Bronchial epithelial cell (primary cell): Measurements from ENCODE around the gene SIPA1. TPM values are rescaled to one million over a fixed set of nuclear protein-coding genes. Genes with fewer than 3 reads are reported as not detected.

Experiments used
- DNase-seq: peaks from one replicate; pipeline ENCODE4 v3.0.0-alpha.2; 2010; ENCODE audit warnings: low read depth
- FAIRE-seq: peaks from 2 replicates; lab custom pipeline; 2011; peaks lifted over from hg19 to GRCh38; lab: Jason Lieb, UNC
- H3K27me3 ChIP-seq: 2 replicates; pipeline ENCODE4 v1.5.1; 2011; ENCODE audit warnings: low read length; ENCODE audit not compliant: control insufficient read depth, insufficient read depth
- H3K36me3 ChIP-seq: 2 replicates; pipeline ENCODE4 v1.5.1; 2011; ENCODE audit warnings: low read length; ENCODE audit not compliant: control insufficient read depth, insufficient read depth
- H3K4me3 ChIP-seq: 2 replicates; pipeline ENCODE4 v1.5.1; 2011; ENCODE audit warnings: mild to moderate bottlenecking, low read depth, low read length, control low read depth
- CTCF ChIP-seq: IDR thresholded peaks from 2 replicates; pipeline ENCODE4 v1.5.1; 2011; ENCODE audit warnings: mild to moderate bottlenecking, moderate library complexity, low read length, control low read depth, inconsistent platforms; ENCODE audit not compliant: insufficient read depth, severe bottlenecking
- total RNA-seq: library from RNA; depleted of rRNA; stranded (reverse); fragments of >200 nt; gene quantifications from 2 replicates; pipeline ENCODE4 v1.2.1, GENCODE V29; 2014

Gene SIPA1
- total RNA-seq, 1 donor from 2014 or later, result 11.1 TPM

GRCh38 chr11:65606876-65607613 lies 30.9 kb upstream of the SIPA1 start:
- H3K4me3 ChIP-seq, result peak overlapping the region; percentile 17
- peak; percentile 77 for FAIRE-seq

GRCh38 chr11:65607614-65608426 lies 30.1 kb upstream of the SIPA1 start:
- DNase-seq (no peak), FAIRE-seq (no peak)
- TF ChIP-seq CTCF, result no peak
- Histone ChIP-seq H3K36me3 (peaks cover 27% of the 10 kb centered on the region), H3K4me3 (no peak overlapping the region), H3K27me3 (no peaks in the 10 kb centered on the region)

More at GRCh38 chr11:65606876-65607613, 30.9 kb upstream of the SIPA1 start:
- peak; percentile 93 for DNase-seq
- no peak for TF ChIP-seq CTCF
- Histone ChIP-seq H3K36me3 (peaks cover 22% of the 10 kb centered on the region), H3K27me3 (no peaks in the 10 kb centered on the region)

- Histone ChIP-seq H3K27me3 (no peaks in the 10 kb centered on the region), H3K36me3 (peaks cover 26% of the 10 kb centered on the region), H3K4me3 (no peak overlapping the region)
- no peak for DNase-seq
- no peak for TF ChIP-seq CTCF
- no peak for FAIRE-seq
Observed at GRCh38 chr11:65609229-65609628, 28.7 kb upstream of the SIPA1 start.

- no peaks in the 10 kb centered on the region for H3K27me3 ChIP-seq
- TF ChIP-seq CTCF, result no peak
Observed at GRCh38 chr11:65609665-65610064, 28.2 kb upstream of the SIPA1 start.

GRCh38 chr11:65610404-65610803 lies 27.5 kb upstream of the SIPA1 start:
- Histone ChIP-seq H3K27me3 (no peaks in the 10 kb centered on the region), H3K36me3 (peaks cover 16% of the 10 kb centered on the region), H3K4me3 (no peak overlapping the region)
- no peak for DNase-seq
- no peak for TF ChIP-seq CTCF
- peak; percentile 7 for FAIRE-seq

More at GRCh38 chr11:65609665-65610064, 28.2 kb upstream of the SIPA1 start:
- DNase-seq, result no peak
- FAIRE-seq, result peak; percentile 50
- Histone ChIP-seq H3K36me3 (peaks cover 22% of the 10 kb centered on the region), H3K4me3 (no peak overlapping the region)
